ENCODE measurements around the gene MTA1.

MTA1 gene

GRCh38 chr14:105500036-105500725 is 80.6 kb downstream of the MTA1 start:
- H3K4me3 Mint-ChIP-seq = no peak overlapping the region
- no peak overlapping the region for H3K27ac Mint-ChIP-seq
- H3K4me1 Mint-ChIP-seq (ENCODE audit: low read depth) = no peaks in the 10 kb centered on the region
- intact Hi-C loops (cut with micrococcal nuclease) = no loop called here
- H3K27me3 Mint-ChIP-seq = peaks cover 10% of the 10 kb centered on the region
- peaks cover 32% of the 10 kb centered on the region for H3K36me3 Mint-ChIP-seq (ENCODE audit: low read depth)
- no peaks in the 10 kb centered on the region for H3K9me3 Mint-ChIP-seq

DNA sequence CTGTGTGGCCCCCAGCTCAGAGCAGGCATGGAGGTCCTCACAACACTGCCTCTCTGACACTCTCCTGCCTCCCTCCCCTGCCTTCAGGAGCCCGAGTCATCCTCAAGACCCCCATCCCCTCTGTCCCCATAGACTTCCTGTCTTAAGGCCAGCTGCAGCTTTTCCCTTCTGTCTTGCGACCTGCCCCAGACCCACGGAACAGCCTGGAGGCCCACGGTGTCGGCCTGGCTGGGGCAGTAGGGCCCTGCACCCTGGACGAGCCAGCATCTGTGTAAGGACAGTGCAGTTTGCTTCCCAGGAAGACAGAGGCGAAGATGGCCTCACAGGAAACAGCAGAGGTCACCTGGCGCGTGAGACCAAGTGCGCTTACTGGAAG is 81.1 kb downstream of the MTA1 start:
- Mint-ChIP-seq H3K4me1 (ENCODE audit: low read depth) (no peaks in the 10 kb centered on the region), H3K27ac (no peak overlapping the region), H3K27me3 (peaks cover 10% of the 10 kb centered on the region), H3K4me3 (no peak overlapping the region), H3K9me3 (no peaks in the 10 kb centered on the region), H3K36me3 (ENCODE audit: low read depth) (peaks cover 32% of the 10 kb centered on the region)
- intact Hi-C loops (cut with micrococcal nuclease) = no loop called here

DNA sequence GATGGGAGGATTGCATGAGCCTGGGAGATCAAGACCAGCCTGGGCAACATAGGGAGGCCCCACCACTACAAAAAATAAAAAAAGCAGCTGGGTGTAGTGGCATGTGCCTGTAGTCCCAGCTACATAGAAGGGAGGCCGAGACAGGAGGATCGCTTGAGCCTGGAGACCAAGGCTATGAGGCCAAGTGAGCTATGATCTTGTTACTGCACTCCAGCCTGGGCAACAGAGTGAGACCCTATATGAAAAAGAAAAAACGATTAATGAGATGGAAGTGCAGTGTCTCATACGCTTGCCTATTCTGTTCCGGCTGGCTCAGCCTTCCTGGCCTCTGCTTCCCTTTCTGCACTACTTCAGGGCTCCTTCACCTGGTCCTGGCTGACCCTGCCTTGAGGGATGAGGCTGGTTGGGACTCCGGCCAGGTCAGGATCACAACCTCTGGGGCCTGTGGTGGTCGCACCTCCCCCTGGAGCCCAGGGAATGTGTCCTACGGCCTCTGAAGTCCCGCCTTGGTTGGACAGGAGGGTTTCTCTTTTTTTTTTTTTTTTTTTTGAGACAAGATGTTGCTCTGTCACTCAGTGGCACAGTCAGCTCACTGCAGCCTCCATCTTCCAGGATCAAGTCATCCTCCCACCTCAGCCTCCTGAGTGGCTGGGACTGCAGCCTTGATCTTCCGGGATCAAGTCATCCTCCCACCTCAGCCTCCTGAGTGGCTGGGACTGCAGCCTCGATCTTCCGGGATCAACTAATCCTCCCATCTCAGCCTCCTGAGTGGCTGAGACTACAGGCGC is 82.1 kb downstream of the MTA1 start:
- Mint-ChIP-seq H3K4me1 (ENCODE audit: low read depth) (no peaks in the 10 kb centered on the region), H3K36me3 (ENCODE audit: low read depth) (peaks cover 25% of the 10 kb centered on the region), H3K4me3 (no peak overlapping the region), H3K9me3 (no peaks in the 10 kb centered on the region), H3K27me3 (peaks cover 16% of the 10 kb centered on the region), H3K27ac (no peak overlapping the region)
- intact Hi-C loops (cut with micrococcal nuclease) = no loop called here

- no peak overlapping the region for H3K27ac Mint-ChIP-seq
- H3K4me3 Mint-ChIP-seq = no peak overlapping the region
- no peaks in the 10 kb centered on the region for H3K9me3 Mint-ChIP-seq
- no peaks in the 10 kb centered on the region for H3K4me1 Mint-ChIP-seq (ENCODE audit: low read depth)
- intact Hi-C loops (cut with micrococcal nuclease) = no loop called here
- H3K36me3 Mint-ChIP-seq (ENCODE audit: low read depth) = peaks cover 15% of the 10 kb centered on the region
- peaks cover 25% of the 10 kb centered on the region for H3K27me3 Mint-ChIP-seq
Measured at GRCh38 chr14:105502446-105503295, 83.0 kb downstream of the MTA1 start.

GRCh38 chr14:105503296-105503640 is 83.6 kb downstream of the MTA1 start:
- intact Hi-C loops (cut with micrococcal nuclease) = no loop called here
- H3K36me3 Mint-ChIP-seq (ENCODE audit: low read depth) = peaks cover 10% of the 10 kb centered on the region
- H3K27ac Mint-ChIP-seq = no peak overlapping the region
- no peaks in the 10 kb centered on the region for H3K4me1 Mint-ChIP-seq (ENCODE audit: low read depth)
- peaks cover 29% of the 10 kb centered on the region for H3K27me3 Mint-ChIP-seq
- H3K4me3 Mint-ChIP-seq = no peak overlapping the region
- H3K9me3 Mint-ChIP-seq = no peaks in the 10 kb centered on the region

- no peaks in the 10 kb centered on the region for H3K4me1 Mint-ChIP-seq (ENCODE audit: low read depth)
- peaks cover 1% of the 10 kb centered on the region for H3K36me3 Mint-ChIP-seq (ENCODE audit: low read depth)
- H3K27ac Mint-ChIP-seq = no peak overlapping the region
- H3K4me3 Mint-ChIP-seq = no peak overlapping the region
- peaks cover 35% of the 10 kb centered on the region for H3K27me3 Mint-ChIP-seq
- no peaks in the 10 kb centered on the region for H3K9me3 Mint-ChIP-seq
- intact Hi-C loops (cut with micrococcal nuclease) = no loop called here
Measured at GRCh38 chr14:105503935-105504692, 84.5 kb downstream of the MTA1 start.

DNA sequence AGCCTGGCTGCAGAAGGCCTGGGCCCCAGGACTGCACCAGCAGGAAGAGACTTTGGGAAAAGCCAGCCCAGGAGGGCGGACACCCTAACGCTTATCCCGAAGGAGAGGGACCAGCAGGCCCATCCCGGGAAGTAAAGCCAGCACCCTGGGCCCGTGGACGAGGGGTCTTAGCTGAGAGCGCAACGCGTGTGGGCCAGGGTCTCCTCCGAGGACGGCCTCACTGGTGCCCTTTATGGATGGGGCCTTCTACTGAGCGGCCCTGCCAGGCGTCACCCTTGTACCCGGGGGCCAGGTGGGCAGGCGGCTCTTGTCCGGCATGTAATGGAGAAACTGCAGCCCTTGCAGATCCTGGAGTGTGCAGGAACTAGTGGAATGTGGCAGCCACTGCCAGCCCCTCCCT is 85.5 kb downstream of the MTA1 start:
- H3K27me3 Mint-ChIP-seq = peaks cover 40% of the 10 kb centered on the region
- no peak overlapping the region for H3K4me3 Mint-ChIP-seq
- intact Hi-C loops (cut with micrococcal nuclease) = no loop called here
- no peaks in the 10 kb centered on the region for H3K36me3 Mint-ChIP-seq (ENCODE audit: low read depth)
- no peak overlapping the region for H3K27ac Mint-ChIP-seq
- no peaks in the 10 kb centered on the region for H3K9me3 Mint-ChIP-seq
- H3K4me1 Mint-ChIP-seq (ENCODE audit: low read depth) = no peaks in the 10 kb centered on the region

DNA sequence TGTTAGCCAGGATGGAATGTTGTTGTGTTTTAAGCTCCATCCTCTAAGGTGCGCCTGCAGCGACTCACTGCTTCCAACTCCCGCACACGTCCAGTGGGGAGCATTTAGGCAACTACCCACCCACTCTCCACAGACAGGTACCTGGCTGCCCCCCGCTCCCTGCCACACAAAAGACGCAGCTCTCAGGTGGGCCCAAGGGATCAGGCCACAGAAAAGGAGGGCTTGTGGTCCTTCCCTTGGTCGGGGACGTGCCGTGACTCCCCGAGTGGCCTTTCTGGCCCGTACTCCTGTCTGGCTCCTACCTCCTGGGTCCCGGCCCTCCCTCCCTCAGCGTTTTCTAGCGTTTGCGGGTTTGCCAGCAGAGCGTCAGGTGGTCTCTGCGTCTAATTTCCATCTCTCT is 87.6 kb downstream of the MTA1 start:
- intact Hi-C loops (cut with micrococcal nuclease) = no loop called here
- Mint-ChIP-seq H3K4me3 (no peak overlapping the region), H3K36me3 (ENCODE audit: low read depth) (no peaks in the 10 kb centered on the region), H3K9me3 (no peaks in the 10 kb centered on the region), H3K27ac (no peak overlapping the region), H3K27me3 (peaks cover 53% of the 10 kb centered on the region), H3K4me1 (ENCODE audit: low read depth) (no peaks in the 10 kb centered on the region)

- no peak overlapping the region for H3K4me3 Mint-ChIP-seq
- H3K27ac Mint-ChIP-seq = no peak overlapping the region
- no peaks in the 10 kb centered on the region for H3K9me3 Mint-ChIP-seq
- H3K27me3 Mint-ChIP-seq = peaks cover 48% of the 10 kb centered on the region
- H3K36me3 Mint-ChIP-seq (ENCODE audit: low read depth) = no peaks in the 10 kb centered on the region
- H3K4me1 Mint-ChIP-seq (ENCODE audit: low read depth) = no peaks in the 10 kb centered on the region
- intact Hi-C loops (cut with micrococcal nuclease) = no loop called here
Measured at GRCh38 chr14:105508069-105508468, 88.4 kb downstream of the MTA1 start.

DNA sequence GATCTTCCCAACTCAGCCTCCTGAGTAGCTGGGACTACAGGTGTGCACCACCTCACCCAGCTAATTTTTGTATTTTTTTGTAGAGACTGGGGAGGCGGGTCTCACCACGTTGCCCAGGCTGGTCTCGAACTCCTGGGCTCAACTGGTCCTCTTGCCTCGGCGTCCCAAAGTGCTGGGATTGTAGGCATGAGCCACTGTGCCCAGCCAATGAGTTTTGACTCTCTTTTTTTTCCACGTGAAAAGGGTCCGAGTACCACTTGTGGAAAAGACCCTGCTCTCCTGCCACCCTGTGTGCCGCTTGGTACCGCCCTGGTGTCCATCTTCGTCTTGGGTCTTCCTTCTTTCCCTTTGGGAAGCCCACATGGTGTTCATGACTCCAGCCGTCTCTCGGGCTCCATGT is 89.0 kb downstream of the MTA1 start:
- Mint-ChIP-seq H3K27ac (no peak overlapping the region), H3K4me1 (ENCODE audit: low read depth) (no peaks in the 10 kb centered on the region), H3K4me3 (no peak overlapping the region), H3K9me3 (no peaks in the 10 kb centered on the region), H3K27me3 (peaks cover 48% of the 10 kb centered on the region), H3K36me3 (ENCODE audit: low read depth) (no peaks in the 10 kb centered on the region)
- intact Hi-C loops (cut with micrococcal nuclease) = no loop called here

- H3K4me1 Mint-ChIP-seq (ENCODE audit: low read depth) = no peaks in the 10 kb centered on the region
- no peaks in the 10 kb centered on the region for H3K36me3 Mint-ChIP-seq (ENCODE audit: low read depth)
- peaks cover 60% of the 10 kb centered on the region for H3K27me3 Mint-ChIP-seq
- intact Hi-C loops (cut with micrococcal nuclease) = no loop called here
- H3K9me3 Mint-ChIP-seq = peaks cover 6% of the 10 kb centered on the region
- no peak overlapping the region for H3K4me3 Mint-ChIP-seq
- H3K27ac Mint-ChIP-seq = no peak overlapping the region
Measured at GRCh38 chr14:105517096-105517495, 97.5 kb downstream of the MTA1 start.

- Mint-ChIP-seq H3K4me3 (no peak overlapping the region), H3K9me3 (peaks cover 6% of the 10 kb centered on the region), H3K27me3 (peaks cover 78% of the 10 kb centered on the region), H3K4me1 (ENCODE audit: low read depth) (no peaks in the 10 kb centered on the region), H3K27ac (no peak overlapping the region), H3K36me3 (ENCODE audit: low read depth) (no peaks in the 10 kb centered on the region)
- intact Hi-C loops (cut with micrococcal nuclease) = no loop called here
Measured at GRCh38 chr14:105519946-105520698, 100.5 kb downstream of the MTA1 start.
